Activated B cell treated with CpG ODN at 0.5 μM for 24 hours (primary cell): ENCODE results near the gene LAPTM5. TPM values are rescaled to one million over a fixed set of nuclear protein-coding genes. Genes with fewer than 3 reads are reported as not detected.

ENCODE experiments used
- ATAC-seq: fragments of 200-7000 bp; cut with Tn5 transposase; one replicate; pipeline ENCODE4 v1.10.0; 2021; ENCODE audit warnings: low read depth, mild to moderate bottlenecking, moderate library complexity
- CTCF ChIA-PET: fragments of 350-600 bp; sonication (Branson Sonifier 250); formaldehyde crosslinking; loops from one replicate; lab custom pipeline; 2021; ENCODE audit warnings: antibody characterized with exemption; lab: Charles Lee
- POLR2A ChIA-PET: fragments of 350-600 bp; sonication (Branson Sonifier 250); formaldehyde crosslinking; loops from one replicate; lab custom pipeline; 2021; ENCODE audit warnings: antibody characterized with exemption; lab: Charles Lee
- DNase-seq: peaks from one replicate; pipeline ENCODE4 v3.0.0; 2022
- H3K27ac Mint-ChIP-seq: one replicate; pipeline ENCODE4 v1.8.0; 2020; ENCODE audit warnings: mixed read lengths
- H3K27me3 Mint-ChIP-seq: one replicate; pipeline ENCODE4 v1.8.0; 2021; ENCODE audit warnings: mixed read lengths
- H3K36me3 Mint-ChIP-seq: one replicate; pipeline ENCODE4 v1.8.0; 2021; ENCODE audit warnings: low read depth, mixed read lengths
- H3K4me1 Mint-ChIP-seq: one replicate; pipeline ENCODE4 v1.8.0; 2021; ENCODE audit warnings: mixed read lengths
- H3K4me3 Mint-ChIP-seq: one replicate; pipeline ENCODE4 v1.8.0; 2020; ENCODE audit warnings: mild to moderate bottlenecking, mixed read lengths
- H3K9me3 Mint-ChIP-seq: one replicate; pipeline ENCODE4 v1.8.0; 2020; ENCODE audit warnings: mixed read lengths
- CTCF ChIP-seq: fragments of 200-600 bp; IDR thresholded peaks from one replicate; pipeline ENCODE4 v1.8.0; 2022; ENCODE audit warnings: antibody characterized with exemption, mild to moderate bottlenecking
- intact Hi-C: fragments of 100-400 bp; cut with micrococcal nuclease; formaldehyde crosslinking; loops from one replicate; pipeline ENCODE4 v1.15.1; 2024
- total RNA-seq: library from RNA; stranded (reverse); gene quantifications from 2 replicates; pipeline ENCODE4 v1.2.3, GENCODE V29; 2022

The LAPTM5 gene
- total RNA-seq, 1 donor from 2014 or later, result 766 TPM

- ATAC-seq (no peak), DNase-seq (no peak)
- ChIA-PET CTCF (no interaction called here), POLR2A (no interaction called here)
- Mint-ChIP-seq H3K27ac (no peak overlapping the region), H3K27me3 (peaks cover under 1% of the 10 kb centered on the region), H3K36me3 (no peaks in the 10 kb centered on the region), H3K9me3 (no peaks in the 10 kb centered on the region), H3K4me1 (peaks cover 24% of the 10 kb centered on the region), H3K4me3 (no peak overlapping the region)
- no peak for TF ChIP-seq CTCF
- intact Hi-C loops, result loop anchor here (10.0 kb wide), 1 partner anchor 270 kb away; the partner anchor contains the start of gene PUM1
These were observed 37.5 kb upstream of the LAPTM5 start for GRCh38 chr1:30795026-30795425.

- H3K27me3 Mint-ChIP-seq, result peaks cover 3% of the 10 kb centered on the region
- H3K27ac Mint-ChIP-seq, result no peak overlapping the region
- ChIA-PET POLR2A (no interaction called here), CTCF (interaction anchor here (0.9 to 1.3 kb wide), 2 partner anchors 8 to 117 kb away, joined by 3 to 5 read pairs; no protein-coding TSS in a partner anchor)
- no peaks in the 10 kb centered on the region for H3K36me3 Mint-ChIP-seq
- no peak for DNase-seq
- H3K9me3 Mint-ChIP-seq, result no peaks in the 10 kb centered on the region
- intact Hi-C loops, result loop anchor here (10.0 kb wide), 1 partner anchor 271 kb away; the partner anchor contains the start of gene PUM1
- no peak for ATAC-seq
- no peak overlapping the region for H3K4me3 Mint-ChIP-seq
- peaks cover 31% of the 10 kb centered on the region for H3K4me1 Mint-ChIP-seq
- no peak for TF ChIP-seq CTCF
These were observed 36.7 kb upstream of the LAPTM5 start for GRCh38 chr1:30794260-30794659.

- TF ChIP-seq CTCF, result no peak
- CTCF ChIA-PET, result interaction anchor here (0.9 to 1.3 kb wide), 2 partner anchors 9 to 118 kb away, joined by 3 to 5 read pairs; no protein-coding TSS in a partner anchor
- ATAC-seq (no peak), DNase-seq (no peak)
- peaks cover 9% of the 10 kb centered on the region for H3K27me3 Mint-ChIP-seq
- H3K36me3 Mint-ChIP-seq, result no peaks in the 10 kb centered on the region
- peaks cover 31% of the 10 kb centered on the region for H3K4me1 Mint-ChIP-seq
- no peak overlapping the region for H3K27ac Mint-ChIP-seq
- intact Hi-C loops, result loop anchor here (10.0 kb wide), 1 partner anchor 272 kb away; the partner anchor contains the start of gene PUM1
- POLR2A ChIA-PET, result no interaction called here
- no peaks in the 10 kb centered on the region for H3K9me3 Mint-ChIP-seq
- H3K4me3 Mint-ChIP-seq, result no peak overlapping the region
These were observed 35.6 kb upstream of the LAPTM5 start for GRCh38 chr1:30793209-30793608.

GRCh38 chr1:30791868-30792267 is 34.3 kb upstream of the LAPTM5 start:
- H3K36me3 Mint-ChIP-seq, result no peaks in the 10 kb centered on the region
- ATAC-seq, result peak; percentile 43
- ChIA-PET CTCF (interaction anchor here (1.2 to 1.9 kb wide), 2 partner anchors 9 kb away, joined by 3 to 15 read pairs; no protein-coding TSS in a partner anchor), POLR2A (no interaction called here)
- H3K27me3 Mint-ChIP-seq, result peaks cover 12% of the 10 kb centered on the region
- intact Hi-C loops, result loop anchor here (1.0 to 10.0 kb wide), 2 partner anchors 9 to 273 kb away; partner anchors contain the start of gene PUM1
- DNase-seq, result no peak
- H3K27ac Mint-ChIP-seq, result no peak overlapping the region
- no peak overlapping the region for H3K4me3 Mint-ChIP-seq
- TF ChIP-seq CTCF, result no peak
- peaks cover 31% of the 10 kb centered on the region for H3K4me1 Mint-ChIP-seq
- H3K9me3 Mint-ChIP-seq, result no peaks in the 10 kb centered on the region
